HepG2 (cell line): ENCODE measurements around the gene HCRT. TPM values are rescaled to one million over a fixed set of nuclear protein-coding genes. Genes with fewer than 3 reads are reported as not detected.

Experiments used
- ETV5 ChIP-seq: IDR thresholded peaks from 2 replicates; pipeline ENCODE4 v1.6.1; 2018; ENCODE audit warnings: missing biosample characterization, missing genetic modification reagents, inconsistent platforms, borderline replicate concordance
- MAF1 ChIP-seq: sonication (generic); formaldehyde crosslinking; IDR thresholded peaks from 2 replicates; pipeline ENCODE4 v1.5.0; 2020; ENCODE audit warnings: missing genetic modification reagents, borderline replicate concordance
- RCOR2 ChIP-seq: IDR thresholded peaks from 2 replicates; pipeline ENCODE4 v1.6.1; 2016; ENCODE audit warnings: missing biosample characterization, missing genetic modification reagents
- SOX13 ChIP-seq, 3 experiments: fragments of 450-650 bp in 1 of 3; sonication (generic) in 1 of 3; formaldehyde crosslinking in 1 of 3; IDR thresholded peaks in 2 of 3; conservative IDR thresholded peaks in 1 of 3; 2 replicates each; pipeline versions ENCODE4 v1.5.0 to v1.6.1; 2016 to 2020; ENCODE audit warnings: antibody characterized with exemption in 1 of 3, mild to moderate bottlenecking in 1 of 3, missing compliant biosample characterization in 1 of 3, missing genetic modification reagents in 1 of 3, moderate library complexity in 1 of 3
- TAF1 ChIP-seq: sonication (generic); formaldehyde crosslinking; IDR thresholded peaks from 2 replicates; pipeline ENCODE4 v1.4.0; 2020; ENCODE audit warnings: missing genetic modification reagents
- YEATS4 ChIP-seq: sonication (generic); formaldehyde crosslinking; IDR thresholded peaks from 2 replicates; pipeline ENCODE4 v1.4.0; 2020; ENCODE audit warnings: missing genetic modification reagents, borderline replicate concordance
- ZNF556 ChIP-seq: sonication (generic); formaldehyde crosslinking; IDR thresholded peaks from 2 replicates; pipeline ENCODE4 v1.4.0; 2020; ENCODE audit warnings: mild to moderate bottlenecking, missing genetic modification reagents, borderline replicate concordance
- polyA plus RNA-seq, 8 experiments: library from polyadenylated mRNA; depleted of rRNA in 3 of 8; stranded (reverse) in 7 of 8; unstranded in 1 of 8; fragments of >200 nt; fragmentation: Illumina TruSeq in 4 of 8; extraction: Trizol in 4 of 8; gene quantifications; 2 replicates each; pipeline versions ENCODE4 v1.2.1 to v1.2.3, GENCODE V29; 2011 to 2016; ENCODE audit warnings: low read depth in 4 of 8, missing spikeins in 1 of 8, mixed read lengths in 1 of 8; ENCODE audit not compliant: insufficient read depth in 1 of 8
- total RNA-seq, 5 experiments: library from RNA; depleted of rRNA; stranded (reverse); fragments of >200 nt; fragmentation: Illumina TruSeq; extraction: Trizol; gene quantifications; 2 replicates each; pipeline ENCODE4 v1.2.3, GENCODE V29; 2016; ENCODE audit warnings: low read depth in 1 of 5
- TF ChIP-seq, protein P1 (sequence below): sonication (generic); formaldehyde crosslinking; IDR thresholded peaks from 2 replicates; pipeline ENCODE4 v1.5.1; 2020; ENCODE audit warnings: mild to moderate bottlenecking, moderate library complexity, missing genetic modification reagents
- TF ChIP-seq, protein P2 (sequence below): sonication (generic); formaldehyde crosslinking; IDR thresholded peaks from 2 replicates; pipeline ENCODE4 v1.4.0; 2020; ENCODE audit warnings: missing genetic modification reagents
- TF ChIP-seq, protein P3 (sequence below): sonication (generic); formaldehyde crosslinking; IDR thresholded peaks from 2 replicates; pipeline ENCODE4 v1.4.0; 2020; ENCODE audit warnings: low read depth, missing genetic modification reagents
- TF ChIP-seq, protein P4 (sequence below): sonication (generic); formaldehyde crosslinking; IDR thresholded peaks from 2 replicates; pipeline ENCODE4 v1.4.0; 2020; ENCODE audit warnings: missing genetic modification reagents, low read depth, mild to moderate bottlenecking, borderline replicate concordance
- TF ChIP-seq, protein P5 (sequence below): sonication (generic); formaldehyde crosslinking; IDR thresholded peaks from 2 replicates; pipeline ENCODE4 v1.4.0; 2020; ENCODE audit warnings: missing genetic modification reagents, borderline replicate concordance

Gene HCRT
- total and polyA plus RNA-seq, 2 of the 13 experiments (the other 11 are each of a cell fraction or from before 2014, with no cell fraction given): not detected

DNA sequence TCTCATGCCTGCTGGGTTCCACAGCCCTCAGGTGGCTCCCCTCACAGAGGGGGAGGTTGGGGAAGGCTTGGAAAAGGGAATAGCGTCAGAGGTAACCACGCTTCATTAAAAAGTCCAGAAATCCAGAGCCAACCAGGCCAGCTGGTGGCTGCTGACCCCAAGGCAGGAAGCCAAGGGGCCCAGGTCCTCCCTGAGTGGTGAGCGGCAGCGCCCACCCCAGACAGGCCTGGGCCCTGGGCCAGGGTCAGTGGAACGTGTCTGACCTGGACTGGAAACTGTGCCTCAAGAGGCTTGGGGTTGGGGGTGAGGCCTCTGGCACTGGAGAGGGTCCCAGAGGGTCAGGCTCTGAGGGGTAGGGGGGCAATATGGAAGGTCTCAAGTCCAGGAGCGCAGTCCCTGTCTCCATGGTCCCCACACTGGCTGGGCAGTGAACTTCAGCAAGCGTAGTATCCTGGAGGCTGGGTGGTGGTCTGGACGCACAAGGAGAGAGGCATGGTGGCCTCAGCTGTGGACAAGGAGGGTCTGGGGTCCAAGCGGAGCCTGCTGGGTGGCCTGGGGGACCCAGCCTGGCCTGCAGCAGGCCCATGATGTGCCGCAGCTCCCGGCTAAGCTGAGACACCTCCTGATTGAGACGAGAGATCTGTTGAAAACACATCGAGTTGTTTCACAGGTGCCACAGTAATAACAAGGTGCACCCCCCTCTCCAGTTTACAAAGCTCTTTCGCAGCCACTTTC is 25.3 kb downstream of the HCRT start (continued):
- no peak for TF ChIP-seq YEATS4 (CRISPR knock-in tag)
- TF ChIP-seq, protein P1, sequence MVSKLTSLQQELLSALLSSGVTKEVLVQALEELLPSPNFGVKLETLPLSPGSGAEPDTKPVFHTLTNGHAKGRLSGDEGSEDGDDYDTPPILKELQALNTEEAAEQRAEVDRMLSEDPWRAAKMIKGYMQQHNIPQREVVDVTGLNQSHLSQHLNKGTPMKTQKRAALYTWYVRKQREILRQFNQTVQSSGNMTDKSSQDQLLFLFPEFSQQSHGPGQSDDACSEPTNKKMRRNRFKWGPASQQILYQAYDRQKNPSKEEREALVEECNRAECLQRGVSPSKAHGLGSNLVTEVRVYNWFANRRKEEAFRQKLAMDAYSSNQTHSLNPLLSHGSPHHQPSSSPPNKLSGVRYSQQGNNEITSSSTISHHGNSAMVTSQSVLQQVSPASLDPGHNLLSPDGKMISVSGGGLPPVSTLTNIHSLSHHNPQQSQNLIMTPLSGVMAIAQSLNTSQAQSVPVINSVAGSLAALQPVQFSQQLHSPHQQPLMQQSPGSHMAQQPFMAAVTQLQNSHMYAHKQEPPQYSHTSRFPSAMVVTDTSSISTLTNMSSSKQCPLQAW (CRISPR knock-in tag): no peak
- TF ChIP-seq, protein P2, sequence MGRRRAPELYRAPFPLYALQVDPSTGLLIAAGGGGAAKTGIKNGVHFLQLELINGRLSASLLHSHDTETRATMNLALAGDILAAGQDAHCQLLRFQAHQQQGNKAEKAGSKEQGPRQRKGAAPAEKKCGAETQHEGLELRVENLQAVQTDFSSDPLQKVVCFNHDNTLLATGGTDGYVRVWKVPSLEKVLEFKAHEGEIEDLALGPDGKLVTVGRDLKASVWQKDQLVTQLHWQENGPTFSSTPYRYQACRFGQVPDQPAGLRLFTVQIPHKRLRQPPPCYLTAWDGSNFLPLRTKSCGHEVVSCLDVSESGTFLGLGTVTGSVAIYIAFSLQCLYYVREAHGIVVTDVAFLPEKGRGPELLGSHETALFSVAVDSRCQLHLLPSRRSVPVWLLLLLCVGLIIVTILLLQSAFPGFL: no peak
- TF ChIP-seq MAF1 (CRISPR knock-in tag): no peak
- no peak for TF ChIP-seq ZNF556 (CRISPR knock-in tag)
- TF ChIP-seq SOX13 (IDR thresholded peaks at IDR 0.05): no peak
- TF ChIP-seq SOX13 (CRISPR knock-in tag; conservative IDR thresholded peaks at IDR 0.05 in 1 of 2, IDR thresholded peaks at IDR 0.05 in 1 of 2): no peak
- TF ChIP-seq, protein P3, sequence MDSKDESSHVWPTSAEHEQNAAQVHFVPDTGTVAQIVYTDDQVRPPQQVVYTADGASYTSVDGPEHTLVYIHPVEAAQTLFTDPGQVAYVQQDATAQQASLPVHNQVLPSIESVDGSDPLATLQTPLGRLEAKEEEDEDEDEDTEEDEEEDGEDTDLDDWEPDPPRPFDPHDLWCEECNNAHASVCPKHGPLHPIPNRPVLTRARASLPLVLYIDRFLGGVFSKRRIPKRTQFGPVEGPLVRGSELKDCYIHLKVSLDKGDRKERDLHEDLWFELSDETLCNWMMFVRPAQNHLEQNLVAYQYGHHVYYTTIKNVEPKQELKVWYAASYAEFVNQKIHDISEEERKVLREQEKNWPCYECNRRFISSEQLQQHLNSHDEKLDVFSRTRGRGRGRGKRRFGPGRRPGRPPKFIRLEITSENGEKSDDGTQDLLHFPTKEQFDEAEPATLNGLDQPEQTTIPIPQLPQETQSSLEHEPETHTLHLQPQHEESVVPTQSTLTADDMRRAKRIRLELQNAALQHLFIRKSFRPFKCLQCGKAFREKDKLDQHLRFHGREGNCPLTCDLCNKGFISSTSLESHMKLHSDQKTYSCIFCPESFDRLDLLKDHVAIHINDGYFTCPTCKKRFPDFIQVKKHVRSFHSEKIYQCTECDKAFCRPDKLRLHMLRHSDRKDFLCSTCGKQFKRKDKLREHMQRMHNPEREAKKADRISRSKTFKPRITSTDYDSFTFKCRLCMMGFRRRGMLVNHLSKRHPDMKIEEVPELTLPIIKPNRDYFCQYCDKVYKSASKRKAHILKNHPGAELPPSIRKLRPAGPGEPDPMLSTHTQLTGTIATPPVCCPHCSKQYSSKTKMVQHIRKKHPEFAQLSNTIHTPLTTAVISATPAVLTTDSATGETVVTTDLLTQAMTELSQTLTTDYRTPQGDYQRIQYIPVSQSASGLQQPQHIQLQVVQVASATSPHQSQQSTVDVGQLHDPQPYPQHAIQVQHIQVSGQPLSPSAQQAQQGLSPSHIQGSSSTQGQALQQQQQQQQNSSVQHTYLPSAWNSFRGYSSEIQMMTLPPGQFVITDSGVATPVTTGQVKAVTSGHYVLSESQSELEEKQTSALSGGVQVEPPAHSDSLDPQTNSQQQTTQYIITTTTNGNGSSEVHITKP (CRISPR knock-in tag): no peak
- no peak for TF ChIP-seq TAF1 (CRISPR knock-in tag)
- TF ChIP-seq, protein P4, sequence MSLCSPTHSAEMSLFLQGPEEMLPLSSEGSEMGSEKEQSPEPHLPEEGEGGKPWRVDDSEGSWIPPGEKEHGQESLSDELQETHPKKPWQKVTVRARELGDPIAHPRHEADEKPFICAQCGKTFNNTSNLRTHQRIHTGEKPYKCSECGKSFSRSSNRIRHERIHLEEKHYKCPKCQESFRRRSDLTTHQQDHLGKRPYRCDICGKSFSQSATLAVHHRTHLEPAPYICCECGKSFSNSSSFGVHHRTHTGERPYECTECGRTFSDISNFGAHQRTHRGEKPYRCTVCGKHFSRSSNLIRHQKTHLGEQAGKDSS: no peak
- TF ChIP-seq RCOR2 (CRISPR knock-in tag): no peak
- TF ChIP-seq, protein P5, sequence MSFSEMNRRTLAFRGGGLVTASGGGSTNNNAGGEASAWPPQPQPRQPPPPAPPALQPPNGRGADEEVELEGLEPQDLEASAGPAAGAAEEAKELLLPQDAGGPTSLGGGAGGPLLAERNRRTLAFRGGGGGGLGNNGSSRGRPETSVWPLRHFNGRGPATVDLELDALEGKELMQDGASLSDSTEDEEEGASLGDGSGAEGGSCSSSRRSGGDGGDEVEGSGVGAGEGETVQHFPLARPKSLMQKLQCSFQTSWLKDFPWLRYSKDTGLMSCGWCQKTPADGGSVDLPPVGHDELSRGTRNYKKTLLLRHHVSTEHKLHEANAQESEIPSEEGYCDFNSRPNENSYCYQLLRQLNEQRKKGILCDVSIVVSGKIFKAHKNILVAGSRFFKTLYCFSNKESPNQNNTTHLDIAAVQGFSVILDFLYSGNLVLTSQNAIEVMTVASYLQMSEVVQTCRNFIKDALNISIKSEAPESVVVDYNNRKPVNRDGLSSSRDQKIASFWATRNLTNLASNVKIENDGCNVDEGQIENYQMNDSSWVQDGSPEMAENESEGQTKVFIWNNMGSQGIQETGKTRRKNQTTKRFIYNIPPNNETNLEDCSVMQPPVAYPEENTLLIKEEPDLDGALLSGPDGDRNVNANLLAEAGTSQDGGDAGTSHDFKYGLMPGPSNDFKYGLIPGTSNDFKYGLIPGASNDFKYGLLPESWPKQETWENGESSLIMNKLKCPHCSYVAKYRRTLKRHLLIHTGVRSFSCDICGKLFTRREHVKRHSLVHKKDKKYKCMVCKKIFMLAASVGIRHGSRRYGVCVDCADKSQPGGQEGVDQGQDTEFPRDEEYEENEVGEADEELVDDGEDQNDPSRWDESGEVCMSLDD (CRISPR knock-in tag): no peak
- no peak for TF ChIP-seq ETV5 (CRISPR knock-in tag)
